ENCODE data around the gene AHNAK. TPM values are rescaled to one million over a fixed set of nuclear protein-coding genes. Genes with fewer than 3 reads are reported as not detected.

The AHNAK gene
- total RNA-seq, 2 experiments from 2014 or later: 0.21 to 0.28 TPM

DNA sequence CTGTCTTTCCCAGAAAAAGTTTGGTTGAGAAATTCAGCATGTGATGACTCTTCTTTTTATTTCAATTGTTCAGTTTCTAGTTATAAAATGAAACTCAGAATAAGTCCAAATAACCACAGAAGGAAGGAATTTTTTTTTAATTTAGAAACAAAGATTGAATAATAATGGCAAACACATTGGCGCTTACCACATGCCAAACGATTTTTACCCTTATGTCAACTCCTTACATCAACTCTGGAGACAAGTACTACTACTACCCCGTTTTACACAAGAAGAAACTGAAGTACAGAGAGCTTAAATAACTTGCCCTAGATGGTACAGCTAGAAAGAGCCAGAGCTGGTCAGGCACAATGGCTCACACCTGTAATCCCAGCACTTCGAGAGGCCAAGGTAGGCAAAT lies 52.4 kb downstream of the AHNAK start:
- no peak for DNase-seq (ENCODE audit: low spot score)
- H3K79me2 ChIP-seq (ENCODE audit: insufficient read depth, low read depth, low read length): no peaks in the 10 kb centered on the region
- H2AFZ ChIP-seq (ENCODE audit: low read length): no peak overlapping the region
- CTCF ChIA-PET (ENCODE audit: unreplicated experiment): no interaction called here
- H4K20me1 ChIP-seq (ENCODE audit: insufficient read depth, low read length): no peaks in the 10 kb centered on the region
- no peaks in the 10 kb centered on the region for H3K4me1 ChIP-seq (ENCODE audit: insufficient read depth, low read length, poor library complexity, severe bottlenecking)
- intact Hi-C loops (cut with micrococcal nuclease; ENCODE audit: unreplicated experiment): no loop called here
- H3K4me3 ChIP-seq (ENCODE audit: low read depth, low read length, poor library complexity, severe bottlenecking): no peak overlapping the region
- no peaks in the 10 kb centered on the region for H3K36me3 ChIP-seq (ENCODE audit: insufficient read depth, low read length)
- no peak overlapping the region for H3K4me2 ChIP-seq (ENCODE audit: low read length)
- no TSS peak for BruUV-seq (replicated peaks)
- TF ChIP-seq EZH2phosphoT487 (IDR thresholded peaks at IDR 0.05; ENCODE audit: borderline replicate concordance, low read depth, low read length): no peak
- TF ChIP-seq, protein P1, sequence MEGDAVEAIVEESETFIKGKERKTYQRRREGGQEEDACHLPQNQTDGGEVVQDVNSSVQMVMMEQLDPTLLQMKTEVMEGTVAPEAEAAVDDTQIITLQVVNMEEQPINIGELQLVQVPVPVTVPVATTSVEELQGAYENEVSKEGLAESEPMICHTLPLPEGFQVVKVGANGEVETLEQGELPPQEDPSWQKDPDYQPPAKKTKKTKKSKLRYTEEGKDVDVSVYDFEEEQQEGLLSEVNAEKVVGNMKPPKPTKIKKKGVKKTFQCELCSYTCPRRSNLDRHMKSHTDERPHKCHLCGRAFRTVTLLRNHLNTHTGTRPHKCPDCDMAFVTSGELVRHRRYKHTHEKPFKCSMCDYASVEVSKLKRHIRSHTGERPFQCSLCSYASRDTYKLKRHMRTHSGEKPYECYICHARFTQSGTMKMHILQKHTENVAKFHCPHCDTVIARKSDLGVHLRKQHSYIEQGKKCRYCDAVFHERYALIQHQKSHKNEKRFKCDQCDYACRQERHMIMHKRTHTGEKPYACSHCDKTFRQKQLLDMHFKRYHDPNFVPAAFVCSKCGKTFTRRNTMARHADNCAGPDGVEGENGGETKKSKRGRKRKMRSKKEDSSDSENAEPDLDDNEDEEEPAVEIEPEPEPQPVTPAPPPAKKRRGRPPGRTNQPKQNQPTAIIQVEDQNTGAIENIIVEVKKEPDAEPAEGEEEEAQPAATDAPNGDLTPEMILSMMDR (conservative IDR thresholded peaks at IDR 0.05; ENCODE audit: low read length): no peak
- no peaks in the 10 kb centered on the region for H3K9me3 ChIP-seq (ENCODE audit: low read length)
- no peak overlapping the region for H3K27ac ChIP-seq (ENCODE audit: low read depth, low read length, poor library complexity, severe bottlenecking)
- POLR2A ChIA-PET: no interaction called here
- H3K9me2 ChIP-seq (ENCODE audit: insufficient read depth, low read length): no peaks in the 10 kb centered on the region

DNA sequence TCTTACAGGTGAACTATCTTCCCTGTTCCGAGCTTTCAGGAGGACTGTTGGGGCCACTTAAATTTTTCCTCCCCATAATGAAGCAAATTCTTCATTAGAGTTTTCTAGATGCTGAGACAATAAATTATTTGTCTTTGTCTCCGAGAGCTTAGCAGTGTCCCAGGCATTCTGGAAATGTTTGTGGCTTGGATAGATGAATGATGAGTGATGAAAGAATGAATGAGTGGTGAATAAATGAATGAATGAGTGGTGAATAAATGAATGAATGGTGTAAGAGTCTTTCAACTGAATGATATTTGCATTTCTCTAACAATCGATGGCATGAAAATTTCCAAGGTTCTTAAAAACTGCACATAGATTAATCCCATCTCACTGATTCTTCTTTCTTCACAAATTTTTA lies 52.8 kb downstream of the AHNAK start:
- intact Hi-C loops (cut with micrococcal nuclease; ENCODE audit: unreplicated experiment): no loop called here
- Histone ChIP-seq H3K4me1 (ENCODE audit: insufficient read depth, low read length, poor library complexity, severe bottlenecking) (no peaks in the 10 kb centered on the region), H3K4me3 (ENCODE audit: low read depth, low read length, poor library complexity, severe bottlenecking) (no peak overlapping the region), H4K20me1 (ENCODE audit: insufficient read depth, low read length) (no peaks in the 10 kb centered on the region), H3K4me2 (ENCODE audit: low read length) (no peak overlapping the region), H3K79me2 (ENCODE audit: insufficient read depth, low read depth, low read length) (no peaks in the 10 kb centered on the region), H3K9me3 (ENCODE audit: low read length) (no peaks in the 10 kb centered on the region), H3K9me2 (ENCODE audit: insufficient read depth, low read length) (no peaks in the 10 kb centered on the region), H2AFZ (ENCODE audit: low read length) (no peak overlapping the region), H3K27ac (ENCODE audit: low read depth, low read length, poor library complexity, severe bottlenecking) (no peak overlapping the region), H3K36me3 (ENCODE audit: insufficient read depth, low read length) (no peaks in the 10 kb centered on the region)
- no peak for DNase-seq (ENCODE audit: low spot score)
- CTCF ChIA-PET (ENCODE audit: unreplicated experiment): no interaction called here
- no TSS peak for BruUV-seq (replicated peaks)
- no peak for TF ChIP-seq EZH2phosphoT487 (IDR thresholded peaks at IDR 0.05; ENCODE audit: borderline replicate concordance, low read depth, low read length)
- POLR2A ChIA-PET: no interaction called here

DNA sequence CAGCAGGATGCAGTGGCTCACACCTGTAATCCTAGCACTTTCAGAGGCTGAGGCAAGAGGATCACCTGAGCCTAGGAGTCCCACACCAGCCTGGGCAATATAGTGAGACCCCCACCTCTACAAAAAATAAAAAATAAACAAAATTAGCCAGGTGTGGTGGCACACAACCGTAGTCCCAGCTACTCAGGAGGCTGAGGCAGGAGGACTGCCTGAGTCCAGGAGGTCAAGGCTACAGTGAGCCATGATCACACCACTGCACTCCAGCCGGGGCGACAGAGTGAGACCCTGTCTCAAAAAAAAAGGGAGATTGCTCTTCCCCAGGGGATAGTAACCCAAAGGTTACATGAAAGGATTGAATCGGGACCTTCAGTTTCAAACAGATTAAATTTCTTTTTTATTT lies 54.0 kb downstream of the AHNAK start:
- Histone ChIP-seq H3K79me2 (ENCODE audit: insufficient read depth, low read depth, low read length) (no peaks in the 10 kb centered on the region), H3K9me3 (ENCODE audit: low read length) (no peaks in the 10 kb centered on the region), H2AFZ (ENCODE audit: low read length) (no peak overlapping the region), H3K4me1 (ENCODE audit: insufficient read depth, low read length, poor library complexity, severe bottlenecking) (no peaks in the 10 kb centered on the region), H3K9me2 (ENCODE audit: insufficient read depth, low read length) (no peaks in the 10 kb centered on the region), H4K20me1 (ENCODE audit: insufficient read depth, low read length) (no peaks in the 10 kb centered on the region), H3K27ac (ENCODE audit: low read depth, low read length, poor library complexity, severe bottlenecking) (no peak overlapping the region), H3K4me2 (ENCODE audit: low read length) (no peak overlapping the region), H3K36me3 (ENCODE audit: insufficient read depth, low read length) (no peaks in the 10 kb centered on the region), H3K4me3 (ENCODE audit: low read depth, low read length, poor library complexity, severe bottlenecking) (no peak overlapping the region)
- ChIA-PET POLR2A (no interaction called here), CTCF (ENCODE audit: unreplicated experiment) (no interaction called here)
- no TSS peak for BruUV-seq (replicated peaks)
- DNase-seq (ENCODE audit: low spot score): no peak
- intact Hi-C loops (cut with micrococcal nuclease; ENCODE audit: unreplicated experiment): no loop called here
- no peak for TF ChIP-seq EZH2phosphoT487 (IDR thresholded peaks at IDR 0.05; ENCODE audit: borderline replicate concordance, low read depth, low read length)
- TF ChIP-seq, protein P1 (conservative IDR thresholded peaks at IDR 0.05; ENCODE audit: low read length): no peak

Data from OCI-LY7 (cell line).